ENCODE measurements around the gene SLC35F3.
A peak's percentile ranks its signal among the peaks of the same experiment; 100 is the strongest.

SLC35F3 gene

DNA sequence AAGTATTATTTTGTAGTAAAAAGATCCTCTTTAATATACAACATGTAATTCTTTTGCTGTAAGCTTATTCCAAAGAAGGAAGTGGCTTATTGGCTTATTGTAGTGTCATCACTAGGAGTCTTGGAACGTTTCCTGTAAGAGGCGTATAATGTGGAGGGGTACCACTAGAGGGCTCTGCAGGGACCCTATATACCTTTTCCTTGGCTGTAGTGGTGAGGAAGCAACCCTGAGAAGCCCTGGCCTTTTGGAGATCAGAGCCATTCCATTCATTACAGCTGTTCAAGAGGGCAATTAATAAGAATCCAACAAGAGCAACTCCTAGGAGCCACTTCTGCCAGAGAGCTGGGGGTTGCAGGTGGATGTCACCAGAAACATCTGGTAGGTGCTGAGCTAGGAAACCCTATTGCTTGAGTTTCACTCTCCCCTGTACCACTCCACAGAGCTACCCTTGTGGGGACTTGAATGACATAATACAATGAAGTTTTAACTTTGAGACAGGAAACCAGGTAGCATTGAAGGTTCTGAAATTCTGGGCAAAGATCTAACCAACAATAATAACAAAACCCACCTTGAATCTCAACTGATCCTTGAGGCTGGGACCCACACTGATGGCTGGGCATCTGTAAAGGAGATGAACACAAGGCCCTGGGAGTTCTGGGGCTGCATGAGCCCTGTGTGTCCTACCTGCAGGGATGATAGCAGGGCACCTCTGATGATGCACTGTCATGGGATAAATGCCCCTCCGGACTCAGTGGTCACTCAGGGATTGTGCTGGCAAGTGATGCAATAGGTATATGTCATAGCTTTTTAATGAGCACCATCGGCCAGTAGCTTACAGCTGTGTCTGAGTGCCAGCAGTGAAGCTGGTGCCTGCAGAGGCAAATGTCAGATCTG, 308.5 kb downstream of the SLC35F3 start:
- TF ChIP-seq CTCF (IDR thresholded peaks at IDR 0.05; ENCODE audit: insufficient read depth, missing control alignments), result peak; percentile 73
- FAIRE-seq (peak; percentile 87), DNase-seq (ENCODE audit: insufficient read length, low spot score) (peak; percentile 81)

GRCh38 chr1:234213658-234214128, 309.2 kb downstream of the SLC35F3 start:
- TF ChIP-seq CTCF (IDR thresholded peaks at IDR 0.05; ENCODE audit: insufficient read depth, missing control alignments), result no peak
- DNase-seq (ENCODE audit: insufficient read length, low spot score), result no peak
- FAIRE-seq, result no peak

DNA sequence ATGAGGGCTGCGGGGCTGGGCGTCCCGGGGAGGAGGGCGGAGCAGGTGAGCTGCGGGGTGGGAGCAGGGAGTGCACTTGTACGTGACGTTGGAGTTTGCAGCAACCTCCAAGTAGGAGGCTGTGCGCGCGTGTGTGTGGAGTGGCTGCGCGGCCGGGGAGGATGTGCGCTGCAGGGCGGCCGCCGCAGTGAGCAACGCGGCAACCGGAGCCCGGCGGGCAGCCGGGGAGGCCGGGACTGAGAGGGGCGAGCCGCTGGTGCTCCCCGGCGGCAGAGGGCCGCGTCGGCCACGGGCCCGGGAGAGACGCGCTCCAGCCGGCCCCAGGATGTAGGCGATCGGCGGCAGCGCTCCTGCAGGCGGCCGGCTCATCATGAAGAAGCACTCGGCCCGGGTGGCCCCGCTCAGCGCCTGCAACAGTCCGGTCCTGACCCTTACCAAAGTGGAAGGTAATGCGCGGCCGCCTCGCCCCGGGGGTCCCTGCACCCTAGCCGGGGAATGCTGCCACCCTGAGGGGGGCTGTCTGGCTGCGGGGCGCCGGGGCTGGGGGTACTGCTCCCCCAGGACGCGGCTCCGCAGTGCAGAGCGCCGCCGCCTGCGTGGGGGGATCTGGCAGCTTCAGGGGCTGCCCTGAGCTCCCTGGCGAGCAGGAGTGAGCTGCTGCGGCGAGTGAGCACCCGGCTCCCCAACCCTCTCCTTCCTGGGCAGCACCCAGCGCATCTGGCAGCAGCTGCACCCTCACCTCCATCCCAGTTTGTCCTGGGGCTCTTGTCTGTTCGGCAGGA, 309.8 kb downstream of the SLC35F3 start:
- peak; percentile 41 for DNase-seq (ENCODE audit: insufficient read length, low spot score)
- TF ChIP-seq CTCF (IDR thresholded peaks at IDR 0.05; ENCODE audit: insufficient read depth, missing control alignments), result no peak
- FAIRE-seq, result no peak

GRCh38 chr1:234214911-234215892, 310.7 kb downstream of the SLC35F3 start:
- no peak for TF ChIP-seq CTCF (IDR thresholded peaks at IDR 0.05; ENCODE audit: insufficient read depth, missing control alignments)
- FAIRE-seq (no peak), DNase-seq (ENCODE audit: insufficient read length, low spot score) (no peak)

GRCh38 chr1:234216116-234216703, 311.7 kb downstream of the SLC35F3 start:
- no peak for DNase-seq (ENCODE audit: insufficient read length, low spot score)
- no peak for TF ChIP-seq CTCF (IDR thresholded peaks at IDR 0.05; ENCODE audit: insufficient read depth, missing control alignments)
- no peak for FAIRE-seq

DNA sequence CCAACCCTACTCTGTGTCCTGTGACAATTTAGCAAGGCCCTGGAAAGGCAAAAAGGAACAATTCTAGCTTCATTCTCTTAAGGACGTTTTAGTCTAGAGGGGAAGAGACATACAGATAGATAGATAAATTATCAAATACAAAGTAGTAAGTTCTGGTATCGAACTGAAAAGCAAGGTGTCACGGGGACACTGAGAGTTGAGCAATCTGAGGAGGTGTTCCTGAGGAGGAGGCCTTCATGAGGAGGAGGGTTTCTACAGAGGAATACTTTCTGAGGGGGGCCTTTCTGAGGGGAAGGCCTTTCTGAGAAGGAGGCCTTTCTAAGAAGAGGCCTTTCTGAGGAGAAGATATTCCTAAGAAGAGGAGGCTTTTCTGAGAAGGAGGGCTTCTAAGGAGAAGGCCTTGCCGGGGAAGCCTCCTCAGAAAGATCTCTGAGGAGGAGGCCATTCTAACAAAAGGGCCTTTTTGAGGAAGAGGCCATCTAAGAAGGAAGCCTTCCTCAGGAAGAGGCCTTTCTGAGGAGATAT, 312.9 kb downstream of the SLC35F3 start:
- no peak for DNase-seq (ENCODE audit: insufficient read length, low spot score)
- FAIRE-seq, result no peak
- no peak for TF ChIP-seq CTCF (IDR thresholded peaks at IDR 0.05; ENCODE audit: insufficient read depth, missing control alignments)

Data from D721Med (cell line).